Stimulated activated CD8-positive, alpha-beta memory T cell treated with anti-CD3 and anti-CD28 coated beads, Interleukin-15, amount 100 ng/mL, for 1 hour (primary cell): ENCODE data around the gene TNFSF13.

Source experiments
- DNase-seq: peaks from one replicate; pipeline ENCODE4 v3.0.0-alpha.2; 2020; ENCODE audit warnings: low read depth

Gene TNFSF13

GRCh38 chr17:7558544-7559319, at the start of gene TNFSF13:
TNFSF13 (plus strand) TSS chr17:7558750; CDS start chr17:7559040, 290 bp downstream.
- DNase-seq: no peak

- DNase-seq: no peak
Observed at GRCh38 chr17:7508846-7509245, 49.7 kb upstream of the TNFSF13 start.

GRCh38 chr17:7509937-7510336, 48.6 kb upstream of the TNFSF13 start:
- no peak for DNase-seq

- no peak for DNase-seq
Observed at GRCh38 chr17:7511108-7511507, 47.4 kb upstream of the TNFSF13 start.

GRCh38 chr17:7512105-7512504, 46.4 kb upstream of the TNFSF13 start:
- no peak for DNase-seq

- DNase-seq: no peak
Observed at GRCh38 chr17:7512824-7513540, 45.6 kb upstream of the TNFSF13 start.

GRCh38 chr17:7513850-7514419, 44.6 kb upstream of the TNFSF13 start:
- no peak for DNase-seq

GRCh38 chr17:7515911-7516610, 42.5 kb upstream of the TNFSF13 start:
- no peak for DNase-seq

GRCh38 chr17:7523033-7523432, 35.5 kb upstream of the TNFSF13 start:
- DNase-seq: no peak

GRCh38 chr17:7528842-7529241, 29.7 kb upstream of the TNFSF13 start:
- DNase-seq: no peak

GRCh38 chr17:7530023-7530900, 28.3 kb upstream of the TNFSF13 start:
- no peak for DNase-seq

- no peak for DNase-seq
Observed at GRCh38 chr17:7538050-7538449, 20.5 kb upstream of the TNFSF13 start.

- DNase-seq: no peak
Observed at GRCh38 chr17:7538891-7539545, 19.5 kb upstream of the TNFSF13 start.

- no peak for DNase-seq
Observed at GRCh38 chr17:7541074-7541621, 17.4 kb upstream of the TNFSF13 start.

GRCh38 chr17:7544911-7545310, 13.6 kb upstream of the TNFSF13 start:
- DNase-seq: no peak

- no peak for DNase-seq
Observed at GRCh38 chr17:7548585-7549400, 9.8 kb upstream of the TNFSF13 start, which contains the start of gene TNFSF12. TNFSF12 (plus strand) TSS chr17:7549058; CDS start chr17:7549154, 96 bp downstream.

GRCh38 chr17:7549401-7550055, 9.0 kb upstream of the TNFSF13 start:
- no peak for DNase-seq

GRCh38 chr17:7550344-7550743, 8.2 kb upstream of the TNFSF13 start:
- no peak for DNase-seq

- DNase-seq: no peak
Observed at GRCh38 chr17:7551396-7551795, 7.2 kb upstream of the TNFSF13 start.
